ENCODE measurements around the gene SPART. TPM values are rescaled to one million over a fixed set of nuclear protein-coding genes. Genes with fewer than 3 reads are reported as not detected.

The SPART gene, protein sequence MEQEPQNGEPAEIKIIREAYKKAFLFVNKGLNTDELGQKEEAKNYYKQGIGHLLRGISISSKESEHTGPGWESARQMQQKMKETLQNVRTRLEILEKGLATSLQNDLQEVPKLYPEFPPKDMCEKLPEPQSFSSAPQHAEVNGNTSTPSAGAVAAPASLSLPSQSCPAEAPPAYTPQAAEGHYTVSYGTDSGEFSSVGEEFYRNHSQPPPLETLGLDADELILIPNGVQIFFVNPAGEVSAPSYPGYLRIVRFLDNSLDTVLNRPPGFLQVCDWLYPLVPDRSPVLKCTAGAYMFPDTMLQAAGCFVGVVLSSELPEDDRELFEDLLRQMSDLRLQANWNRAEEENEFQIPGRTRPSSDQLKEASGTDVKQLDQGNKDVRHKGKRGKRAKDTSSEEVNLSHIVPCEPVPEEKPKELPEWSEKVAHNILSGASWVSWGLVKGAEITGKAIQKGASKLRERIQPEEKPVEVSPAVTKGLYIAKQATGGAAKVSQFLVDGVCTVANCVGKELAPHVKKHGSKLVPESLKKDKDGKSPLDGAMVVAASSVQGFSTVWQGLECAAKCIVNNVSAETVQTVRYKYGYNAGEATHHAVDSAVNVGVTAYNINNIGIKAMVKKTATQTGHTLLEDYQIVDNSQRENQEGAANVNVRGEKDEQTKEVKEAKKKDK
- 10 to 100 TPM in 1 of 2 donors, 1 to 10 TPM in 1; 5.0 to 11.4 TPM for total RNA-seq

DNA sequence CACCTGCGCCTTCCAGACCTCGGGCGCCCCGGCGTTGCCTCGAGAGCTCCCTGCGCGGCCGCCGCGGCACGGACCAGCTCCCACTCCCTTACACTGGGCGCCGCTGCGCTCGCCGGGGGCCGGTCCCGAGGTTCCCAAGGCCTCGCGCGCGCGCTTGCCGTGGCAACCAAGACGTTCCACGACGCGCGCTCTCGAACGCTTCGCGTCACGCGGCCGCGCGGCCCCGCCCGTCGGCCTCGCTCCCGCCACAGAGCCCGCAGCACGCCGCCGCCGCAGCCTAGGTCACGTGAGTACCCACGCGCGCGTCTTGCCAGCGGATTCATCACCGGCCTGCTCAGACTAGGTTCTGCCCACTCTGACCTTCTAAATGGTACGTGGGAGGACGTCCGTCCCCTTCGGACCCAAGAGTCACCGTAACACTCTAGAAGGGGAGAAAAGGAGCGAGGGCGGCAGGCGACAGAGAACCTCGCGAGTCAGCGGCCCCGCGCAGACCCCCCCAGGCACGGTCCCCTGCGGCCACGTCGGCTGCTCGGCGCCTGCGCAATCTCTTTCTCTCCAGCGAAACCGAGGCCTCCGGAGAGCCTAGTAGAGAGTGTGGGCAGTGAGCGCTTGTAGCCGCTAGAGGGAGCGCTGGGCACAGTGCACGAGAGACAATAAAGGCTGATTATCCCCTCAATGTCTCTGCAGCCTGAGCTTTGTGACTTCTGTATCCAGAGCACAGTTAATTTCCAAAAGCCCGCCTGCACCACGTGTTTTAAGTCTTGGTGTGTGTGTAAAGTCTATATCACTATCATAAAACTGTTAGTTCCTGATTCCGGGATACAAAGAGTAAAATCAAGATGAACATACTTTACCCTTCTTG lies at the start of gene SPART:
Gene SPART, minus strand, starts transcription at position 173 of the 862 bp plus-strand sequence. CDS start 10,564 bp downstream, outside the sequence.
- Histone ChIP-seq H3K9me3 (no peaks in the 10 kb centered on the region), H3K27me3 (no peaks in the 10 kb centered on the region), H3K4me3 (peak within 1 kb of the TSS; percentile 57), H3K36me3 (no peaks in the 10 kb centered on the region), H3K4me1 (no peaks in the 10 kb centered on the region), H3K27ac (peak within 1 kb of the TSS; percentile 88), H3K9ac (ENCODE audit: low read depth in 2 of 2, low read length in 2 of 2) (peak within 1 kb of the TSS; percentile 75 to 81)
- peak; percentile 89 for DNase-seq
- TF ChIP-seq, protein P1, sequence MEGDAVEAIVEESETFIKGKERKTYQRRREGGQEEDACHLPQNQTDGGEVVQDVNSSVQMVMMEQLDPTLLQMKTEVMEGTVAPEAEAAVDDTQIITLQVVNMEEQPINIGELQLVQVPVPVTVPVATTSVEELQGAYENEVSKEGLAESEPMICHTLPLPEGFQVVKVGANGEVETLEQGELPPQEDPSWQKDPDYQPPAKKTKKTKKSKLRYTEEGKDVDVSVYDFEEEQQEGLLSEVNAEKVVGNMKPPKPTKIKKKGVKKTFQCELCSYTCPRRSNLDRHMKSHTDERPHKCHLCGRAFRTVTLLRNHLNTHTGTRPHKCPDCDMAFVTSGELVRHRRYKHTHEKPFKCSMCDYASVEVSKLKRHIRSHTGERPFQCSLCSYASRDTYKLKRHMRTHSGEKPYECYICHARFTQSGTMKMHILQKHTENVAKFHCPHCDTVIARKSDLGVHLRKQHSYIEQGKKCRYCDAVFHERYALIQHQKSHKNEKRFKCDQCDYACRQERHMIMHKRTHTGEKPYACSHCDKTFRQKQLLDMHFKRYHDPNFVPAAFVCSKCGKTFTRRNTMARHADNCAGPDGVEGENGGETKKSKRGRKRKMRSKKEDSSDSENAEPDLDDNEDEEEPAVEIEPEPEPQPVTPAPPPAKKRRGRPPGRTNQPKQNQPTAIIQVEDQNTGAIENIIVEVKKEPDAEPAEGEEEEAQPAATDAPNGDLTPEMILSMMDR (IDR thresholded peaks at IDR 0.05): peak; percentile 95
- intact Hi-C loops (cut with DNase I): no loop called here

DNA sequence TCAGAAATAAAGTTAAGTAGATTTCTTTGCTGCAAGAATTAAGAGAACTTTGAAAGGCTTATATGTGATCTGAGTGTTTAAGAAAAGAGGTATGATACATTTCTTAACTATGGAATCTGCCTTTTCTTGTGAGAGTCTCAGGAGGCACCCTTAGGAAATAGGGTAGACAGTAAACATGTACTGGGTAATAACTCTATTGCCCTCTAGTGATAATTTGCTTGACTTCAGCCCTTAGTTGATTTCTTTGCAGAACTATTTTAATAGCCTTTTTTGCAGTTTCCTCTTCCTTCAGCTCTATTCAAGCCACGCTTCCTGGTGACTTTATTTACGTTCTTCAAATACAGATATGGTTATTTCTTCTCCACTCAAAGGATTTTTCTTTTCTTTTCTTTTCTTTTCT lies 49.1 kb upstream of the SPART start:
- H3K4me3 ChIP-seq: no peak overlapping the region
- H3K4me1 ChIP-seq: no peaks in the 10 kb centered on the region
- no peak for DNase-seq
- intact Hi-C loops (cut with DNase I): no loop called here
- no peaks in the 10 kb centered on the region for H3K9me3 ChIP-seq
- TF ChIP-seq, protein P1 (IDR thresholded peaks at IDR 0.05): no peak
- H3K36me3 ChIP-seq: no peaks in the 10 kb centered on the region
- no peak overlapping the region for H3K27ac ChIP-seq
- H3K27me3 ChIP-seq: no peaks in the 10 kb centered on the region
- no peak overlapping the region for H3K9ac ChIP-seq (ENCODE audit: low read depth in 2 of 2, low read length in 2 of 2)

DNA sequence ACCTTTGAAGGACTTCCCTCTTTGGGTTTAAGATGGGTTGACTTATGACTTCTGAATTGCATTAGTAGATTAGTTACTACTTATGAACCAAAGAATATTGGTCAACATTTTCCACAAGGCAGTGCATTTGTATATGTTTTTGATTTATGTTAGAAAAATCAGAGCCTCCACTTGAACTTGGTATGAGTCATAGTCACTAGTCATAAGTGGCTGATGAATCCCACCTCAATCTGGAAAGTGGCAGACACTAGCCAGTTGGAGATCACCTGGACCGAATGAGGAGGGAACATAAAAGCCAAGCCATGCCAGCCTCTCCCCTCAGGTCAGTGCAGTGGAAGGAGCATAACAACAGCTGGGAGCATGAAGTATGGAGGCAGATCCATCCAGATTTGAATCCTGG lies 39.3 kb upstream of the SPART start:
- Histone ChIP-seq H3K27ac (no peak overlapping the region), H3K27me3 (no peaks in the 10 kb centered on the region), H3K4me3 (no peak overlapping the region), H3K9me3 (no peaks in the 10 kb centered on the region), H3K4me1 (no peaks in the 10 kb centered on the region), H3K9ac (ENCODE audit: low read depth in 2 of 2, low read length in 2 of 2) (no peak overlapping the region), H3K36me3 (no peaks in the 10 kb centered on the region)
- intact Hi-C loops (cut with DNase I): no loop called here
- no peak for DNase-seq
- TF ChIP-seq, protein P1 (IDR thresholded peaks at IDR 0.05): no peak

DNA sequence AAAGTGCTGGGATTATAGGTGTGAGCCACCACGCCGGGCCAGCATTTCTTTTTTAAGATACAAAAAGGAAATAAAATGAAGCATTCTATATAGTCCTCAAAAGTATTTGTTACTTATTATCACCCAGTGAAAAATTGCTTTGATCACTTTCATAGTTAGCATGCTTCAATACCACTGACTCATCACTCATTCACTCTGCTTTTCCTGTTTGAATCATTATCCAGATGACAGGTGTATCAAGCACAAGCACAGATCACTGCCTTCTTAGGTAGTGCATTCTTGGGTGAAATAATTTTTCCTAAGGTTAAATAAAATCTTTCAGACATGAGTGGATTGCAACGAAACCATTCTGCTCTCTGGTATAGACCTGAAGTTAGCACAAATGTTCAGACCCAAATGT lies 35.8 kb upstream of the SPART start:
- H3K9me3 ChIP-seq: no peaks in the 10 kb centered on the region
- H3K36me3 ChIP-seq: no peaks in the 10 kb centered on the region
- H3K9ac ChIP-seq (ENCODE audit: low read depth in 2 of 2, low read length in 2 of 2): no peak overlapping the region
- no peak for DNase-seq
- no peak overlapping the region for H3K4me3 ChIP-seq
- intact Hi-C loops (cut with DNase I): no loop called here
- no peak overlapping the region for H3K27ac ChIP-seq
- TF ChIP-seq, protein P1 (IDR thresholded peaks at IDR 0.05): no peak
- H3K27me3 ChIP-seq: no peaks in the 10 kb centered on the region
- no peaks in the 10 kb centered on the region for H3K4me1 ChIP-seq

DNA sequence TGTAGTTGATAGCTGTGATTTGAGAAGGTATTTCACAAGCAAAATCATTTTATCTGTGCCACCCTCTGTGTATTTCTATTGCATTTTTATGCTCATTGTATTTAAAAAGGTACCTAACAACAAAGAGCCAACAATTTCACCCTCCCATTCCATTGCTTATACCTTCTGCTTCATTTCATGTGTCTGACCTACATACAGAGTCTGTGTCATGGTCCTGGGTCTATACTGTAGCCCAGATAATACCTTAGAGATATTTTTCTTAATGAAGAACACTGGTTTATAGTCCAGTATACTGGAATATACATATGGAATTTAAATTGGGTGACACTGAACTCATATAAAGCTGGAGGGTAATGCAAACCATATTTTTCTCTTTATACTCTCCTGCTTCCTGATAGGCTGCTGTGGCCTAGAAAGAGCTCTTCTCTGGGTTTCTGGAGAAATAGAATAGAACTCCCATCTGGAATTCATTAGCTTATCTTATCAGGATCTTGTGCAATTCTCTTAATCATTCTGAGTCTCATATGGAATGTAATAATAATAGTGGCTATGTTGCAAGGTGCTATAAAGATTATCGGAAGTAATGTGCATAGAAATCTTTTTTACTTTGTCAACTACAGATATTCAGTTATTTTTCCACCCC lies 31.8 kb upstream of the SPART start:
- TF ChIP-seq, protein P1 (IDR thresholded peaks at IDR 0.05): no peak
- H3K27ac ChIP-seq: no peak overlapping the region
- H3K27me3 ChIP-seq: no peaks in the 10 kb centered on the region
- intact Hi-C loops (cut with DNase I): no loop called here
- H3K4me1 ChIP-seq: no peaks in the 10 kb centered on the region
- H3K36me3 ChIP-seq: no peaks in the 10 kb centered on the region
- no peaks in the 10 kb centered on the region for H3K9me3 ChIP-seq
- H3K9ac ChIP-seq (ENCODE audit: low read depth in 2 of 2, low read length in 2 of 2): no peak overlapping the region
- no peak for DNase-seq
- no peak overlapping the region for H3K4me3 ChIP-seq
